SK-MEL-5 (cell line): ENCODE measurements around the gene EFNA3. TPM values are rescaled to one million over a fixed set of nuclear protein-coding genes. Genes with fewer than 3 reads are reported as not detected.

Experiments used
- DNase-seq: peaks from one replicate; pipeline ENCODE4 v3.0.0-alpha.2; 2016; ENCODE audit warnings: low read depth, low spot score
- in situ Hi-C: cut with HindIII; loops from 2 replicates; pipeline ENCODE4 v1.10.0; 2016; ENCODE audit warnings: low sequenced_read_pairs, high pct_unique_total_duplicates, low pct_unique_long_range_greater_than_20kb
- total RNA-seq: library from RNA; depleted of rRNA; stranded (reverse); fragments of >200 nt; shearing (Covaris generic); gene quantifications from 2 replicates; pipeline ENCODE4 v1.2.3, GENCODE V29; 2014

Gene EFNA3
- total RNA-seq, 1 experiment from 2014 or later = 6.6 TPM

- in situ Hi-C loops = no loop called here
- no peak for DNase-seq
These were observed 34.8 kb upstream of the EFNA3 start for GRCh38 chr1:155043793-155044192.

- DNase-seq = peak; percentile 37
- in situ Hi-C loops = no loop called here
These were observed 34.3 kb upstream of the EFNA3 start for GRCh38 chr1:155044365-155044764.

DNA sequence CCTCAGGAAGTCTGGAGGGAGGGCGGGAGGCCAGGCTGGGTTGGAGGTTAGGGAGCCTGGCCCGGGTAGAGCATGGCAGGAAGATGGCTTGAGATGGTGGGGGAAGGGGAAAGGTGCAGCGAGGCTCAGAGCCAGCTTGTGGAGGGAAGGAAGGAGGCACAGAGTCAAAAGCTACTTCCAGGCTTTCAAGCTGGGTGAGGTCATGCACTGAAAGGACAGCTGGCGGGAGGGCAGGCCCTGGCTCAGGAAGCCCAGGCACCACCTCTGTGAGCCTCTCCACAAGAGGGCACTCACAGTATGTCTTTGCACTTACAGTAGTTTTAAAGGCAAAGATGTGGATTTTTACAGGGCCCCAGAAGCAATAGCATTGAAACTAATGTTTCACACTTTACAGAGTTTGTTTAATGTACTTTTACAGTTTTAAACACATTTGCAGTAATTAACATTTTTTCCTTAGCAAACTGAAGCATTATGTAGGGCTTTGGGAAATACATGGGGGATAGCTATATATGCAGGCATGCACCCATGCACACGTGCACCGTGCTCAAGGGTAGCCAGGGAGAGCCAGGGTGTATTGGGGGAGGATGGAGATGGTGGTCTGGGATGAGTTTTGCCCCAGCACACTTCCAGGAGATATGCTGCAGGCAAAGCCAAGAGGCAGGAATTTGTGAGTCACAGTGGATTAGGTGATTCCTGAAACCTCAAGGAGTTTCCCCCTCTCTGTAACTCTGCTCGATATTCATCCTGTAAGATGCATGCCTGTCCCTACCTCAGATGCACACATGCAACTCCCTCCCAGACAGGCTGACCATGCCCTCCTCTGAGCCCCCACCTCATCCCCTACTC is 33.6 kb upstream of the EFNA3 start:
- in situ Hi-C loops = no loop called here
- DNase-seq = peak; percentile 93

DNA sequence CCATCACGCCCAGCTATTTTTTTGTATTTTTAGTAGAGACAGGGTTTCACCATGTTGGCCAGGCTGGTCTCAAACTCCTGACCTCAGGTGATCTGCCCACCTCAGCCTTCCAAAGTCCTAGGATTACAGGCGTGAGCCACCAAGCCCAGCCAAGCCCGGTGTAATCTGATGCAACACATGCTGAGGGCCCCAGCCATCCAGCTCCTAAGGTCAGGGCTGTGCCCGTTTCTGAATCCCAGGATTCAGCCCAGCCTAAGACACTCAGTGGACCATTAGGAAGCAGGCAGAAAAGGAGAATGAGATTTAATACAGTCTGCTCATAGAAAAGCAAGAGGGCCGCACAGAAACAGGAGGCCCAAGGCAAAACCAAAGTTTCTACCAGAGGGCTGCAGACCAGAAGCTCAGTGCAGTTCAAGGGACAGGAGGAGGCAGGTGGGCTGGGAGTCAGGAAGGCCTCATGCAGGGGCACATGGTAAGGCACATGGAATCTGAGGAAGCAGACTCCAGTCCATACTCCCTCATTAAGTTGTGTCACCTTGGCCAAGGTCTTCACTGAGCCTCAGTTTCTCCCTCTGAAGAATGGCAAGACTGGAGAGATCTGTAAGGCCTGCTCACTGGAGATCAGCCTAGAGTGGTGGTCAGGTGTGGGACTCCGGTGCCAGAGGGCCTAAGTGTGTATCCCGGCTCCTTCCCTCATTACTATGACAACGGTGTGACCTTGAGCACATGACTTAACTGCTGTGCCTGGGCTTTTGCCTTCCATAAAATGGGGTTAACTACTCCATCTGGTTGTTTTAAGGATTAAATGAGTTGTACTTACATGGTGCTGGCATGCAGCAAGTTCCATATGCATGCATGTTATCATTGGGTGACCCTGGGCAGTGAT is 29.9 kb upstream of the EFNA3 start:
- in situ Hi-C loops = no loop called here
- no peak for DNase-seq

- DNase-seq = no peak
- in situ Hi-C loops = no loop called here
These were observed 28.7 kb upstream of the EFNA3 start for GRCh38 chr1:155049651-155050559.

GRCh38 chr1:155050560-155051341 is 27.9 kb upstream of the EFNA3 start, which contains the start of gene ADAM15:
Gene ADAM15, plus strand, starts transcription at chr1:155051316. Its CDS starts 71 bp downstream, at chr1:155051387.
- in situ Hi-C loops = no loop called here

DNA sequence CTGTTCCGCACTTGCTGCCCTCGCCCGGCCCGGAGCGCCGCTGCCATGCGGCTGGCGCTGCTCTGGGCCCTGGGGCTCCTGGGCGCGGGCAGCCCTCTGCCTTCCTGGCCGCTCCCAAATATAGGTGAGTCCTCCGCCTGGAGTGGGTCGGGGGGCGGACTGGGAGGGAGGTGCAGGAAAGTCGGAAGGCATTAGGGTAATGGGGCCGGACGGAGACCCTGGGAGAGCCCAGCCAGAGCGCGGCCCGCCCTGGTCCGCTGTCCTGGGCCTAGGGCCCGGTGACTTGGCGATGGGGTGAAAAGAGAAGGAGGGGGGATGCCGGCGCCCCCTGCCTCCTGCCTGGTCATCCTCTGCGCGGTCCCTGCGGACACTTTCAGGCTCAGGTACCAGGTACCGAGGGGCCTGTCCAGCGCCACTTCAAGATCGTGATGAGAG is 27.3 kb upstream of the EFNA3 start:
- DNase-seq = no peak
- in situ Hi-C loops = no loop called here

More at GRCh38 chr1:155050560-155051341, 27.9 kb upstream of the EFNA3 start, which contains the start of gene ADAM15:
- peak; percentile 90 for DNase-seq

DNA sequence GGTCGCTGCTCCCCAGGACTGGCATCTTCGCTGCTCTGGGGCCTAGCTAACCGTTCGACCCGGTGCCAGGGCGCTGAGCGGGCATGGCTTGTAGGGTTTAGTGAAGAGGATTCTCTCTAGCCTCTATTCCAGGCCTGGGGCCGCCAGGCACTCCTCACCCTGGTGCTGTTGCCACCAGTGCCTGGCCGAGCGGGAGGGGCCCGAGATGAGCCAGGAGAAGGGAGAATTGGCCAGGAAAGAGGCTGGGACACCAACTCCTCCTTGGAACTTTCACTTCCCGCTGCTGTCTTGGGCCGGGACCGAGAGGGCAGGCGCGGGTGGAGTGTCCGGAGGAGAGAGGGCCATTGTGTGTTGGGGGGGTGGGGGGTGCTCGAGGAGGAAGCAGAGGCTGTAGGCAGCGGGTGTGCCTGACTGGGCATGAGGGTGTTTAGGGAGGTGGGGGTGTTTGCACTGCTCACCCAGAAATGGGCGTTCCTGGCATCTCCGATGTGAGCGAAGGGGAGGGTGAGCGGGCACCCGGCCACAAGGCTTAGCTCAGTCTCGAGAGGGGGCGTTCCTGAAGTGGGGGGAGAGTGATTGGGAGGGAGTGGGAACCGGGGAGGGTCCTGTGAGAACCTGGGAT is 26.7 kb upstream of the EFNA3 start:
- DNase-seq = peak; percentile 32
- in situ Hi-C loops = no loop called here

GRCh38 chr1:155052439-155053395 is 25.9 kb upstream of the EFNA3 start:
- DNase-seq = no peak
- in situ Hi-C loops = no loop called here

DNA sequence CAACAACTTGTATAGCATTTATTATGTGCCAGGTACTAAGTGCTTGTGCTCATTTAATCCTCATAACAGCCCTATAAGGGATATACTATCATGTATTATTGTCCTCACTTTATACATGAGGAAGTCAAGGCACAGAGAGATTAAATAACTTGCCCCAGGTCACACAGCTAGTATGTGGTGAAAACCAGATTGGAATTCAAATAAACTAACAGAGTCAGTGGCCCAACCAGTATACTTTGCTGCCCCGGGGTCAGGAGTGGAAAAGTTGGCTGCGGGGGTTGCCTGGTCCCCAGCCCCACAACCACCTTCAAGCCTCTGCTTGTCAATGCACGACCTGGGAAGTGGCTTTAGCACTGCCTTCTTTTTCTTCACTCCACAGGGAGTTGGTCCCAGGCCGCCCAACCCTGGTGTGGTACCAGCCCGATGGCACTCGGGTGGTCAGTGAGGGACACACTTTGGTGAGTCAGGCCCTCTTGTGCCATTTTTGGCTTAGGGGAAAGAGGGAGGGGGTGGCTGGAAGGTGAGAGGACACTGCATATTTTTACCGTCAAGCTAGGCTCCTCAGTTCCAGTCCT is 25.0 kb upstream of the EFNA3 start:
- in situ Hi-C loops = no loop called here
- no peak for DNase-seq

- in situ Hi-C loops = no loop called here
- DNase-seq = no peak
These were observed 21.5 kb upstream of the EFNA3 start for GRCh38 chr1:155057104-155057503.

- no peak for DNase-seq
- in situ Hi-C loops = no loop called here
These were observed 20.8 kb upstream of the EFNA3 start for GRCh38 chr1:155057788-155058211.

GRCh38 chr1:155060736-155061135 is 17.9 kb upstream of the EFNA3 start:
- no peak for DNase-seq
- in situ Hi-C loops = no loop called here

- in situ Hi-C loops = no loop called here
- DNase-seq = peak; percentile 94
These were observed 17.1 kb upstream of the EFNA3 start for GRCh38 chr1:155061381-155062150.
